ENCODE data around the gene GLRX3. TPM values are rescaled to one million over a fixed set of nuclear protein-coding genes. Genes with fewer than 3 reads are reported as not detected.

GLRX3 gene
- total and polyA plus RNA-seq, 4 donors: 37.6 to 71.1 (median 57.5) TPM

DNA sequence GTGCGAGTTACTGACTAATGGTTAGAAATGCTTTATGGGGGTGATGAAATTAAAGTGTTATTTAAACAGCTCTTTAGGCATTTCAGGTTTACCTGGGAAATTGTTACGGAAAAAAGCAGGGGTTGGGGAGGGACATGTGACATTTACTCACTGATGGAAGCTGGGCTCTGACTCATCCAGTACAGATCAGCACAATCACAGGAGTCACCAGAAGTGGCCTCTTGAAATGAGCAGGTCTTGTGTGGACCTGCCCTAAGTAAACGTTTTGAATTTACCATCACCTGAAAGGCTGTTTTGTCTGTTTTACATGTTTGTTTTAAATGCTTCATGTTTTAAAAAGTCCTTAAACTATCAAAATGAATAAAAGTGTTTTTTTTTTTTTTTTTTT, 2.3 kb downstream of the GLRX3 start:
- no peak overlapping the region for H3K4me3 ChIP-seq
- H3K9ac ChIP-seq (ENCODE audit: insufficient read depth in 1 of 2, low read length in 2 of 2): no peak overlapping the region
- peaks cover 8 to 23% (median 21%) of the 10 kb centered on the region in 5 donors for H3K4me1 ChIP-seq (ENCODE audit: control insufficient read depth in 5 of 5, insufficient read depth in 5 of 5, low read length in 5 of 5)
- 60 to 76% methylated on average over 3 of the region's 3 CpGs for WGBS, 2 donors
- TF ChIP-seq CTCF (IDR thresholded peaks at IDR 0.05; ENCODE audit: control extremely low read depth, extremely low read depth): no peak
- ATAC-seq (ENCODE audit: insufficient read depth, low FRiP score) (peak; percentile 20), DNase-seq (peak in 2 of 3 donors; percentile 6 to 21)
- peaks cover 0 to 5% (median 2%) of the 10 kb centered on the region in 4 donors for H3K36me3 ChIP-seq (ENCODE audit: control insufficient read depth in 4 of 4, insufficient read depth in 4 of 4, low read length in 4 of 4)
- no peaks in the 10 kb centered on the region for H3K27me3 ChIP-seq (ENCODE audit: control insufficient read depth in 3 of 3, insufficient read depth in 3 of 3, low read length in 2 of 3)
- H3K9me3 ChIP-seq (ENCODE audit: control insufficient read depth in 4 of 4, insufficient read depth in 3 of 4, low read length in 3 of 4): no peaks in the 10 kb centered on the region
- peak overlapping the region in 1 of 2 donors; percentile 30 for H3K27ac ChIP-seq (ENCODE audit: low read depth in 1 of 2, low read length in 1 of 2)

DNA sequence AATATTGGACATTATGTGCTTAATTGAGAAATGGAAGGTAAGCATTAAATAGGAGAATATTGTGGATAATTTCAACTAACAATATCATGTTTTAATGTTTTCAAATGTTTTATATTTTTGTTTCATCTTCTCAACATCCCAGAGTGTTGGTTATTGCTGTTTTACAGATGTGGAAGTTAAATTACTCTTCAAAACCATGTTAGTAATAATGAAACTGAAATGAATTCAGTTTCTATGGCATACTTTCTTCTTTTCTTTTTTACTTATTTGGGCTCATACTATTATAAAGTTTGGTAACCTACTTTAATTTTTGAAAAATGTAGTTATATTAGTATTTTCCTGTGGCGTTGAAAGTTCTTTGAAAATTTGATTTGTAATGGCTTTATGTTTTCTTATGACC, 4.2 kb downstream of the GLRX3 start:
- no peak overlapping the region for H3K4me3 ChIP-seq
- ATAC-seq (ENCODE audit: insufficient read depth, low FRiP score): no peak
- H3K36me3 ChIP-seq (ENCODE audit: control insufficient read depth in 4 of 4, insufficient read depth in 4 of 4, low read length in 4 of 4): peaks cover 0 to 5% (median 2%) of the 10 kb centered on the region in 4 donors
- H3K9me3 ChIP-seq (ENCODE audit: control insufficient read depth in 4 of 4, insufficient read depth in 3 of 4, low read length in 3 of 4): no peaks in the 10 kb centered on the region
- WGBS, 2 donors: 88 to 96% methylated on average over 1 of the region's 1 CpG
- TF ChIP-seq CTCF (IDR thresholded peaks at IDR 0.05; ENCODE audit: control extremely low read depth, extremely low read depth): no peak
- H3K27ac ChIP-seq (ENCODE audit: low read depth in 1 of 2, low read length in 1 of 2): no peak overlapping the region
- peaks cover 8 to 23% (median 21%) of the 10 kb centered on the region in 5 donors for H3K4me1 ChIP-seq (ENCODE audit: control insufficient read depth in 5 of 5, insufficient read depth in 5 of 5, low read length in 5 of 5)
- H3K9ac ChIP-seq (ENCODE audit: insufficient read depth in 1 of 2, low read length in 2 of 2): no peak overlapping the region
- H3K27me3 ChIP-seq (ENCODE audit: control insufficient read depth in 3 of 3, insufficient read depth in 3 of 3, low read length in 2 of 3): no peaks in the 10 kb centered on the region
- no peak for DNase-seq

GRCh38 chr10:130141038-130141437, 4.8 kb downstream of the GLRX3 start:
- no peak for TF ChIP-seq CTCF (IDR thresholded peaks at IDR 0.05; ENCODE audit: control extremely low read depth, extremely low read depth)
- no peak for DNase-seq
- Histone ChIP-seq H3K9ac (ENCODE audit: insufficient read depth in 1 of 2, low read length in 2 of 2) (no peak overlapping the region), H3K4me1 (ENCODE audit: control insufficient read depth in 5 of 5, insufficient read depth in 5 of 5, low read length in 5 of 5) (peaks cover 8 to 21% (median 18%) of the 10 kb centered on the region in 5 donors), H3K36me3 (ENCODE audit: control insufficient read depth in 4 of 4, insufficient read depth in 4 of 4, low read length in 4 of 4) (peaks cover 3 to 7% (median 4%) of the 10 kb centered on the region in 4 donors), H3K27ac (ENCODE audit: low read depth in 1 of 2, low read length in 1 of 2) (no peak overlapping the region), H3K4me3 (no peak overlapping the region), H3K27me3 (ENCODE audit: control insufficient read depth in 3 of 3, insufficient read depth in 3 of 3, low read length in 2 of 3) (no peaks in the 10 kb centered on the region), H3K9me3 (ENCODE audit: control insufficient read depth in 4 of 4, insufficient read depth in 3 of 4, low read length in 3 of 4) (no peaks in the 10 kb centered on the region)
- WGBS, 2 donors: 84 to 86% methylated on average over 4 of the region's 4 CpGs
- ATAC-seq (ENCODE audit: insufficient read depth, low FRiP score): no peak

- no peaks in the 10 kb centered on the region for H3K27me3 ChIP-seq (ENCODE audit: control insufficient read depth in 3 of 3, insufficient read depth in 3 of 3, low read length in 2 of 3)
- WGBS, 2 donors: 58 to 65% methylated on average over 1 of the region's 1 CpG
- peak overlapping the region in 1 of 2 donors; percentile 44 for H3K9ac ChIP-seq (ENCODE audit: insufficient read depth in 1 of 2, low read length in 2 of 2)
- H3K4me3 ChIP-seq: no peak overlapping the region
- no peak for ATAC-seq (ENCODE audit: insufficient read depth, low FRiP score)
- no peak overlapping the region for H3K27ac ChIP-seq (ENCODE audit: low read depth in 1 of 2, low read length in 1 of 2)
- DNase-seq: no peak
- no peaks in the 10 kb centered on the region for H3K9me3 ChIP-seq (ENCODE audit: control insufficient read depth in 4 of 4, insufficient read depth in 3 of 4, low read length in 3 of 4)
- H3K36me3 ChIP-seq (ENCODE audit: control insufficient read depth in 4 of 4, insufficient read depth in 4 of 4, low read length in 4 of 4): peaks cover 3 to 9% (median 6%) of the 10 kb centered on the region in 4 donors
- peaks cover 8 to 21% (median 18%) of the 10 kb centered on the region in 5 donors for H3K4me1 ChIP-seq (ENCODE audit: control insufficient read depth in 5 of 5, insufficient read depth in 5 of 5, low read length in 5 of 5)
- no peak for TF ChIP-seq CTCF (IDR thresholded peaks at IDR 0.05; ENCODE audit: control extremely low read depth, extremely low read depth)
These were observed 5.3 kb downstream of the GLRX3 start for GRCh38 chr10:130141460-130141859.

Data from lung (tissue), 12 donors.